Measurements from ENCODE around the gene WNT9B. TPM values are rescaled to one million over a fixed set of nuclear protein-coding genes. Genes with fewer than 3 reads are reported as not detected.

The WNT9B gene
- total and polyA plus RNA-seq, 2 of the 13 experiments (the other 11 are each of a cell fraction or from before 2014, with no cell fraction given): not detected

GRCh38 chr17:46876926-46877325, 25.5 kb downstream of the WNT9B start:
- FAIRE-seq: no peak
- CTCF ChIA-PET (ENCODE audit: low intra/inter-chr PET ratio, low total read pairs): interaction anchor here (0.6 to 2.2 kb wide), 3 partner anchors 25 to 34 kb away, joined by 3 to 15 read pairs (median 4); partner anchors contain the start of gene WNT9B
- Histone ChIP-seq H2AFZ (ENCODE audit: low read length) (no peak overlapping the region), H3K9me3 (ENCODE audit: low read length) (no peaks in the 10 kb centered on the region), H3K4me1 (ENCODE audit: insufficient read depth, low read length) (peaks cover 31% of the 10 kb centered on the region), H3K27ac (ENCODE audit: extremely low read length, insufficient read depth, low read length) (no peak overlapping the region), H3K9ac (ENCODE audit: insufficient read depth, low read depth, low read length) (no peak overlapping the region), H4K20me1 (ENCODE audit: insufficient read depth, low read length) (no peaks in the 10 kb centered on the region), H3K4me2 (ENCODE audit: low read depth, low read length) (no peak overlapping the region), H3K4me3 (replicated peaks in 1 of 3; ENCODE audit: insufficient read depth in 1 of 3, low read depth in 2 of 3, low read length in 3 of 3) (no peak overlapping the region), H3K27me3 (ENCODE audit: control insufficient read depth in 1 of 2, insufficient read depth in 2 of 2, low read length in 2 of 2) (peaks cover 7 to 56% of the 10 kb centered on the region in 2 experiments), H3K36me3 (replicated peaks in 1 of 2; ENCODE audit: control insufficient read depth in 1 of 2, insufficient read depth in 2 of 2, low read length in 2 of 2) (no peaks in the 10 kb centered on the region), H3K79me2 (ENCODE audit: insufficient read depth, low read length) (no peaks in the 10 kb centered on the region)
- POLR2A ChIA-PET: no interaction called here
- in situ Hi-C loops (cut with HindIII; ENCODE audit: extremely low pct_ligation_motif_present, low pct_unique_long_range_greater_than_20kb): loop anchor here (5.0 to 10.0 kb wide), 2 partner anchors 40 to 58 kb away; no protein-coding TSS in a partner anchor
- WGBS (ENCODE audit: low lambda C conversion rate): 35% methylated on average over 4 of the region's 4 CpGs
- BruUV-seq (replicated peaks): no TSS peak
- intact Hi-C loops (cut with micrococcal nuclease; ENCODE audit: unreplicated experiment): loop anchor here (2.0 to 5.0 kb wide), 3 partner anchors 35 to 64 kb away; partner anchors contain the start of gene GOSR2
- peak; percentile 56 for TF ChIP-seq ZNF776 (CRISPR knock-in tag; IDR thresholded peaks at IDR 0.05)
- no peak for TF ChIP-seq PTBP1 (IDR thresholded peaks at IDR 0.05; ENCODE audit: low read depth, low read length, poor library complexity, severe bottlenecking)
- DNase-seq (ENCODE audit: low spot score): no peak
- no peak for ATAC-seq

DNA sequence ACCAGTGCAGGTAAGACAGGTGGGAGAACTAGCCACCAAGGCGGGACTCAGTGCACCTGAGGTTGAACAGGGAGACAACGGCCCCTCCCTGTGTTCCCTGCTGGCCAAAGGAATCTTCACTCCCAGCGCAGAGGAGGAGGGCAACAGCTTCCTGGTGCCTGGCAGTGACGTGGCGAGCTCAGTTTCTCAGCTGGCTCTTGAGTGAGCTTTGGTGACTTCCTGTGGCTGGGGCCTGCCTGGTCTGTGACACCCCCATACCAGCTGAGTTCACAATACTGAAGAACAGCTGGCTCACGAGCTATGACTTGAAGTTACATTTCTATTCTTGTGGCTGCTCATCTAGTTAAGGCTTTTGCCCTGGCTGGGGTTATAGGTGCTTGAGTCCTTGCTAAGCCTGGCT, 26.1 kb downstream of the WNT9B start:
- peaks cover 26% of the 10 kb centered on the region for H3K4me1 ChIP-seq (ENCODE audit: insufficient read depth, low read length)
- H3K4me2 ChIP-seq (ENCODE audit: low read depth, low read length): no peak overlapping the region
- H2AFZ ChIP-seq (ENCODE audit: low read length): no peak overlapping the region
- FAIRE-seq: no peak
- H3K9me3 ChIP-seq (ENCODE audit: low read length): no peaks in the 10 kb centered on the region
- BruUV-seq (replicated peaks): no TSS peak
- no peak for ATAC-seq
- no peaks in the 10 kb centered on the region for H3K36me3 ChIP-seq (replicated peaks in 1 of 2; ENCODE audit: control insufficient read depth in 1 of 2, insufficient read depth in 2 of 2, low read length in 2 of 2)
- no peak for DNase-seq (ENCODE audit: low spot score)
- TF ChIP-seq, protein P1, sequence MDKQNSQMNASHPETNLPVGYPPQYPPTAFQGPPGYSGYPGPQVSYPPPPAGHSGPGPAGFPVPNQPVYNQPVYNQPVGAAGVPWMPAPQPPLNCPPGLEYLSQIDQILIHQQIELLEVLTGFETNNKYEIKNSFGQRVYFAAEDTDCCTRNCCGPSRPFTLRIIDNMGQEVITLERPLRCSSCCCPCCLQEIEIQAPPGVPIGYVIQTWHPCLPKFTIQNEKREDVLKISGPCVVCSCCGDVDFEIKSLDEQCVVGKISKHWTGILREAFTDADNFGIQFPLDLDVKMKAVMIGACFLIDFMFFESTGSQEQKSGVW (CRISPR knock-in tag; IDR thresholded peaks at IDR 0.05; ENCODE audit: borderline replicate concordance): no peak
- peak; percentile 31; the same call in 1 of the 2 replicates for TF ChIP-seq CREB1 (IDR thresholded peaks at IDR 0.05)
- no peak for TF ChIP-seq CREB1 (CRISPR knock-in tag; IDR thresholded peaks at IDR 0.05)
- no peaks in the 10 kb centered on the region for H4K20me1 ChIP-seq (ENCODE audit: insufficient read depth, low read length)
- H3K4me3 ChIP-seq (replicated peaks in 1 of 3; ENCODE audit: insufficient read depth in 1 of 3, low read depth in 2 of 3, low read length in 3 of 3): no peak overlapping the region
- H3K27ac ChIP-seq (ENCODE audit: extremely low read length, insufficient read depth, low read length): no peak overlapping the region
- POLR2A ChIA-PET: no interaction called here
- intact Hi-C loops (cut with micrococcal nuclease; ENCODE audit: unreplicated experiment): loop anchor here (2.0 to 5.0 kb wide), 3 partner anchors 35 to 63 kb away; partner anchors contain the start of gene GOSR2
- peaks cover 5 to 56% of the 10 kb centered on the region in 2 experiments for H3K27me3 ChIP-seq (ENCODE audit: control insufficient read depth in 1 of 2, insufficient read depth in 2 of 2, low read length in 2 of 2)
- H3K79me2 ChIP-seq (ENCODE audit: insufficient read depth, low read length): no peaks in the 10 kb centered on the region
- CTCF ChIA-PET (ENCODE audit: low intra/inter-chr PET ratio, low total read pairs): interaction anchor here (2.2 kb wide), 1 partner anchor 35 kb away, joined by 15 read pairs; no protein-coding TSS in a partner anchor
- WGBS (ENCODE audit: low lambda C conversion rate): 20% methylated on average over 6 of the region's 6 CpGs
- no peak overlapping the region for H3K9ac ChIP-seq (ENCODE audit: insufficient read depth, low read depth, low read length)
- in situ Hi-C loops (cut with HindIII; ENCODE audit: extremely low pct_ligation_motif_present, low pct_unique_long_range_greater_than_20kb): loop anchor here (5.0 to 10.0 kb wide), 2 partner anchors 40 to 57 kb away; no protein-coding TSS in a partner anchor
